OCI-LY7 (cell line): ENCODE measurements around the gene BPIFB3. TPM values are rescaled to one million over a fixed set of nuclear protein-coding genes. Genes with fewer than 3 reads are reported as not detected.

Experiments used
- BruUV-seq: library from RNA; stranded (reverse); fragments of 400-500 nt; replicated peaks from 2 replicates; lab custom pipeline; 2021; lab: Mats Ljungman, UMichigan
- CTCF ChIA-PET: fragments of 300-600 bp; sonication (Branson Sonifier 250); formaldehyde crosslinking; loops from one replicate; lab custom pipeline; 2022; ENCODE audit warnings: antibody characterized with exemption; ENCODE audit not compliant: unreplicated experiment; lab: Charles Lee
- POLR2A ChIA-PET: fragments of 300-600 bp; sonication (Branson Sonifier 250); formaldehyde crosslinking; loops from one replicate; lab custom pipeline; 2022; ENCODE audit warnings: antibody characterized with exemption; lab: Charles Lee
- DNase-seq: peaks from one replicate; pipeline ENCODE4 v3.0.0-alpha.2; 2015; ENCODE audit warnings: low spot score
- H2AFZ ChIP-seq: fragments of 200-600 bp; sonication (generic), shearing (Covaris generic); 2 replicates; pipeline ENCODE4 v1.6.1; 2014; ENCODE audit warnings: mild to moderate bottlenecking, antibody characterized with exemption, low read length, moderate library complexity
- H3K27ac ChIP-seq: fragments of 200-600 bp; sonication (generic); 2 replicates; pipeline ENCODE4 v1.5.1; 2014; ENCODE audit warnings: mixed run types, low read depth, mild to moderate bottlenecking, moderate library complexity, low read length, inconsistent platforms; ENCODE audit not compliant: poor library complexity, severe bottlenecking
- H3K36me3 ChIP-seq: fragments of 200-600 bp; sonication (generic); 2 replicates; pipeline ENCODE4 v1.6.1; 2014; ENCODE audit warnings: mild to moderate bottlenecking, antibody characterized with exemption, low read length, moderate library complexity, mixed read lengths; ENCODE audit not compliant: insufficient read depth
- H3K4me1 ChIP-seq: fragments of 200-600 bp; sonication (generic); 2 replicates; pipeline ENCODE4 v1.5.1; 2014; ENCODE audit warnings: mild to moderate bottlenecking, low read length; ENCODE audit not compliant: insufficient read depth, poor library complexity, severe bottlenecking
- H3K4me2 ChIP-seq: fragments of 200-600 bp; sonication (generic); 2 replicates; pipeline ENCODE4 v1.6.1; 2014; ENCODE audit warnings: mild to moderate bottlenecking, low read length
- H3K4me3 ChIP-seq: fragments of 200-600 bp; sonication (generic); 2 replicates; pipeline ENCODE4 v1.5.1; 2014; ENCODE audit warnings: mild to moderate bottlenecking, low read depth, low read length; ENCODE audit not compliant: poor library complexity, severe bottlenecking
- H3K79me2 ChIP-seq: fragments of 200-600 bp; sonication (generic); 2 replicates; pipeline ENCODE4 v1.6.1; 2016; ENCODE audit warnings: low read depth, mild to moderate bottlenecking, low read length, moderate library complexity, mixed read lengths; ENCODE audit not compliant: insufficient read depth
- H3K9me2 ChIP-seq: fragments of 200-600 bp; sonication (generic); 2 replicates; pipeline ENCODE4 v1.6.1; 2016; ENCODE audit warnings: mild to moderate bottlenecking, low read length, mixed read lengths; ENCODE audit not compliant: insufficient read depth
- H3K9me3 ChIP-seq: fragments of 200-600 bp; sonication (generic); 2 replicates; pipeline ENCODE4 v1.6.1; 2014; ENCODE audit warnings: mild to moderate bottlenecking, mixed run types, low read length, mixed read lengths
- H4K20me1 ChIP-seq: fragments of 200-600 bp; sonication (generic); 2 replicates; pipeline ENCODE4 v1.6.1; 2014; ENCODE audit warnings: mild to moderate bottlenecking, antibody characterized with exemption, low read length, moderate library complexity, mixed read lengths; ENCODE audit not compliant: insufficient read depth
- EZH2phosphoT487 ChIP-seq: fragments of 200-600 bp; sonication (generic); IDR thresholded peaks from 2 replicates; pipeline ENCODE4 v1.6.1; 2018; ENCODE audit warnings: low read depth, borderline replicate concordance, mild to moderate bottlenecking, mixed run types, antibody characterized with exemption, low read length, moderate library complexity, mixed read lengths
- intact Hi-C: fragments of 100-400 bp; cut with micrococcal nuclease; formaldehyde crosslinking; loops from one replicate; pipeline ENCODE4 v1.10.0; 2022; ENCODE audit not compliant: unreplicated experiment
- total RNA-seq, 2 experiments: library from RNA; depleted of rRNA in 1 of 2; stranded (reverse); fragments of >200 nt in 1 of 2; shearing (Covaris generic) in 1 of 2; gene quantifications; 2 replicates each; pipeline ENCODE4 v1.2.3, GENCODE V29; 2014 to 2022
- TF ChIP-seq, protein P1 (sequence below): fragments of 200-600 bp; sonication (generic); conservative IDR thresholded peaks from 2 replicates; pipeline ENCODE4 v1.5.1; 2014; ENCODE audit warnings: mild to moderate bottlenecking, antibody characterized with exemption, low read length, moderate library complexity, mixed read lengths

BPIFB3 gene
- total RNA-seq, 2 experiments from 2014 or later = not detected

GRCh38 chr20:33092361-33092760 is 38.7 kb downstream of the BPIFB3 start:
- DNase-seq = no peak
- intact Hi-C loops = no loop called here
- ChIA-PET POLR2A (interaction anchor here (0.6 kb wide), 1 partner anchor 1325 kb away, joined by 3 read pairs; no protein-coding TSS in a partner anchor), CTCF (no interaction called here)
- TF ChIP-seq, protein P1, sequence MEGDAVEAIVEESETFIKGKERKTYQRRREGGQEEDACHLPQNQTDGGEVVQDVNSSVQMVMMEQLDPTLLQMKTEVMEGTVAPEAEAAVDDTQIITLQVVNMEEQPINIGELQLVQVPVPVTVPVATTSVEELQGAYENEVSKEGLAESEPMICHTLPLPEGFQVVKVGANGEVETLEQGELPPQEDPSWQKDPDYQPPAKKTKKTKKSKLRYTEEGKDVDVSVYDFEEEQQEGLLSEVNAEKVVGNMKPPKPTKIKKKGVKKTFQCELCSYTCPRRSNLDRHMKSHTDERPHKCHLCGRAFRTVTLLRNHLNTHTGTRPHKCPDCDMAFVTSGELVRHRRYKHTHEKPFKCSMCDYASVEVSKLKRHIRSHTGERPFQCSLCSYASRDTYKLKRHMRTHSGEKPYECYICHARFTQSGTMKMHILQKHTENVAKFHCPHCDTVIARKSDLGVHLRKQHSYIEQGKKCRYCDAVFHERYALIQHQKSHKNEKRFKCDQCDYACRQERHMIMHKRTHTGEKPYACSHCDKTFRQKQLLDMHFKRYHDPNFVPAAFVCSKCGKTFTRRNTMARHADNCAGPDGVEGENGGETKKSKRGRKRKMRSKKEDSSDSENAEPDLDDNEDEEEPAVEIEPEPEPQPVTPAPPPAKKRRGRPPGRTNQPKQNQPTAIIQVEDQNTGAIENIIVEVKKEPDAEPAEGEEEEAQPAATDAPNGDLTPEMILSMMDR = no peak
- TF ChIP-seq EZH2phosphoT487 = no peak
- H3K27ac ChIP-seq = no peak overlapping the region
- H3K4me2 ChIP-seq = no peak overlapping the region
- no peaks in the 10 kb centered on the region for H3K4me1 ChIP-seq
- H3K79me2 ChIP-seq = no peaks in the 10 kb centered on the region
- H3K9me2 ChIP-seq = no peaks in the 10 kb centered on the region
- H3K9me3 ChIP-seq = no peaks in the 10 kb centered on the region
- no peak overlapping the region for H3K4me3 ChIP-seq
- H4K20me1 ChIP-seq = no peaks in the 10 kb centered on the region; the same call in 1 of the 2 replicates
- BruUV-seq = no TSS peak
- no peaks in the 10 kb centered on the region for H3K36me3 ChIP-seq
- no peak overlapping the region for H2AFZ ChIP-seq

GRCh38 chr20:33093074-33093473 is 39.4 kb downstream of the BPIFB3 start:
- intact Hi-C loops = no loop called here
- POLR2A ChIA-PET = no interaction called here
- BruUV-seq = no TSS peak

GRCh38 chr20:33093582-33093981 is 39.9 kb downstream of the BPIFB3 start:
- Histone ChIP-seq H2AFZ (no peak overlapping the region), H3K4me3 (no peak overlapping the region), H3K27ac (no peak overlapping the region), H4K20me1 (no peaks in the 10 kb centered on the region; the same call in 1 of the 2 replicates), H3K9me2 (no peaks in the 10 kb centered on the region), H3K4me2 (no peak overlapping the region), H3K79me2 (no peaks in the 10 kb centered on the region), H3K4me1 (no peaks in the 10 kb centered on the region), H3K36me3 (no peaks in the 10 kb centered on the region), H3K9me3 (no peaks in the 10 kb centered on the region)
- BruUV-seq = no TSS peak
- TF ChIP-seq EZH2phosphoT487 = no peak
- TF ChIP-seq, protein P1 = no peak
- intact Hi-C loops = no loop called here
- DNase-seq = no peak
- CTCF ChIA-PET = no interaction called here
- POLR2A ChIA-PET = no interaction called here

More at GRCh38 chr20:33093074-33093473, 39.4 kb downstream of the BPIFB3 start:
- H4K20me1 ChIP-seq = no peaks in the 10 kb centered on the region; the same call in 1 of the 2 replicates
- H3K36me3 ChIP-seq = no peaks in the 10 kb centered on the region
- no peaks in the 10 kb centered on the region for H3K4me1 ChIP-seq
- no peak overlapping the region for H3K27ac ChIP-seq
- no peaks in the 10 kb centered on the region for H3K9me3 ChIP-seq
- no peak for DNase-seq
- no peaks in the 10 kb centered on the region for H3K79me2 ChIP-seq
- H3K4me2 ChIP-seq = no peak overlapping the region
- no peak overlapping the region for H3K4me3 ChIP-seq
- H2AFZ ChIP-seq = no peak overlapping the region
- H3K9me2 ChIP-seq = no peaks in the 10 kb centered on the region
- TF ChIP-seq, protein P1 = no peak
- no peak for TF ChIP-seq EZH2phosphoT487
- CTCF ChIA-PET = no interaction called here
